ENCODE data around the gene SESN3. TPM values are rescaled to one million over a fixed set of nuclear protein-coding genes. Genes with fewer than 3 reads are reported as not detected.
"Not testable (repeated sequence)": the region's sequence is repeated elsewhere in the genome, so short reads cannot be mapped to it uniquely, and the experiment has no call there.

The SESN3 gene
- 171 TPM for polyA plus RNA-seq (2013, experiment 1 of 4)
- polyA plus RNA-seq (2013, experiment 2 of 4): 175 TPM
- polyA plus RNA-seq (2013, experiment 3 of 4): 98.2 TPM
- 109 TPM for polyA plus RNA-seq (2013, experiment 4 of 4)

- peak within 1 kb of the TSS; percentile 66 for H3K27ac ChIP-seq (ENCODE audit: insufficient read depth, low read depth, low read length, poor library complexity, severe bottlenecking)
- H3K27me3 ChIP-seq (ENCODE audit: control insufficient read depth, insufficient read depth, low read length, poor library complexity, severe bottlenecking): no peaks in the 10 kb centered on the region
- H3K4me1 ChIP-seq (ENCODE audit: control insufficient read depth, insufficient read depth, low read length): peaks cover 20% of the 10 kb centered on the region
- no peaks in the 10 kb centered on the region for H3K9me3 ChIP-seq (ENCODE audit: control insufficient read depth, low read length)
- 3 to 4% methylated on average over 34 to 40 of the region's 40 CpGs for WGBS, 2 experiments
- no peaks in the 10 kb centered on the region for H3K36me3 ChIP-seq (ENCODE audit: control insufficient read depth, insufficient read depth, low read length)
- peak within 1 kb of the TSS; percentile 84 for H3K4me3 ChIP-seq (ENCODE audit: insufficient read depth, low read depth, low read length)
Observed at GRCh38 chr11:95231127-95231880, at the start of gene SESN3. SESN3 (minus strand) TSS chr11:95231202; CDS start chr11:95230860, 342 bp downstream.

GRCh38 chr11:95279921-95280868, 49.2 kb upstream of the SESN3 start:
- 52 to 56% methylated on average over 6 of the region's 6 CpGs for WGBS, 2 experiments
- H3K27ac ChIP-seq (ENCODE audit: insufficient read depth, low read depth, low read length, poor library complexity, severe bottlenecking): no peak overlapping the region

GRCh38 chr11:95277868-95278267, 46.9 kb upstream of the SESN3 start:
- no peaks in the 10 kb centered on the region for H3K27me3 ChIP-seq (ENCODE audit: control insufficient read depth, insufficient read depth, low read length, poor library complexity, severe bottlenecking)
- WGBS, 2 experiments: 82 to 93% methylated on average over 2 of the region's 2 CpGs
- no peaks in the 10 kb centered on the region for H3K36me3 ChIP-seq (ENCODE audit: control insufficient read depth, insufficient read depth, low read length)
- H3K27ac ChIP-seq (ENCODE audit: insufficient read depth, low read depth, low read length, poor library complexity, severe bottlenecking): no peak overlapping the region
- H3K9me3 ChIP-seq (ENCODE audit: control insufficient read depth, low read length): no peaks in the 10 kb centered on the region
- no peak overlapping the region for H3K4me3 ChIP-seq (ENCODE audit: insufficient read depth, low read depth, low read length)
- peaks cover 8% of the 10 kb centered on the region for H3K4me1 ChIP-seq (ENCODE audit: control insufficient read depth, insufficient read depth, low read length)

More at GRCh38 chr11:95279921-95280868, 49.2 kb upstream of the SESN3 start:
- Histone ChIP-seq H3K4me1 (ENCODE audit: control insufficient read depth, insufficient read depth, low read length) (peaks cover 8% of the 10 kb centered on the region), H3K4me3 (ENCODE audit: insufficient read depth, low read depth, low read length) (no peak overlapping the region), H3K27me3 (ENCODE audit: control insufficient read depth, insufficient read depth, low read length, poor library complexity, severe bottlenecking) (no peaks in the 10 kb centered on the region), H3K9me3 (ENCODE audit: control insufficient read depth, low read length) (no peaks in the 10 kb centered on the region), H3K36me3 (ENCODE audit: control insufficient read depth, insufficient read depth, low read length) (no peaks in the 10 kb centered on the region)

- Histone ChIP-seq H3K4me3 (ENCODE audit: insufficient read depth, low read depth, low read length) (no peak overlapping the region), H3K27ac (ENCODE audit: insufficient read depth, low read depth, low read length, poor library complexity, severe bottlenecking) (no peak overlapping the region), H3K9me3 (ENCODE audit: control insufficient read depth, low read length) (no peaks in the 10 kb centered on the region), H3K27me3 (ENCODE audit: control insufficient read depth, insufficient read depth, low read length, poor library complexity, severe bottlenecking) (no peaks in the 10 kb centered on the region), H3K4me1 (ENCODE audit: control insufficient read depth, insufficient read depth, low read length) (no peaks in the 10 kb centered on the region), H3K36me3 (ENCODE audit: control insufficient read depth, insufficient read depth, low read length) (no peaks in the 10 kb centered on the region)
- 88 to 98% methylated on average over 4 of the region's 4 CpGs for WGBS, 2 experiments
Observed at GRCh38 chr11:95276139-95276538, 45.1 kb upstream of the SESN3 start.

GRCh38 chr11:95273618-95274017, 42.6 kb upstream of the SESN3 start:
- H3K27ac ChIP-seq (ENCODE audit: insufficient read depth, low read depth, low read length, poor library complexity, severe bottlenecking); H3K36me3 ChIP-seq (ENCODE audit: control insufficient read depth, insufficient read depth, low read length); H3K9me3 ChIP-seq (ENCODE audit: control insufficient read depth, low read length); H3K4me1 ChIP-seq (ENCODE audit: control insufficient read depth, insufficient read depth, low read length); H3K27me3 ChIP-seq (ENCODE audit: control insufficient read depth, insufficient read depth, low read length, poor library complexity, severe bottlenecking); H3K4me3 ChIP-seq (ENCODE audit: insufficient read depth, low read depth, low read length): not testable (repeated sequence)
- 96 to 97% methylated on average over 3 to 4 of the region's 5 CpGs for WGBS, 2 experiments

- no peaks in the 10 kb centered on the region for H3K36me3 ChIP-seq (ENCODE audit: control insufficient read depth, insufficient read depth, low read length)
- H3K27ac ChIP-seq (ENCODE audit: insufficient read depth, low read depth, low read length, poor library complexity, severe bottlenecking): no peak overlapping the region
- H3K9me3 ChIP-seq (ENCODE audit: control insufficient read depth, low read length): no peaks in the 10 kb centered on the region
- H3K4me3 ChIP-seq (ENCODE audit: insufficient read depth, low read depth, low read length): no peak overlapping the region
- no peaks in the 10 kb centered on the region for H3K27me3 ChIP-seq (ENCODE audit: control insufficient read depth, insufficient read depth, low read length, poor library complexity, severe bottlenecking)
- WGBS, 2 experiments: 94% methylated on average over 5 of the region's 5 CpGs
- H3K4me1 ChIP-seq (ENCODE audit: control insufficient read depth, insufficient read depth, low read length): no peaks in the 10 kb centered on the region
Observed at GRCh38 chr11:95269036-95269819, 38.2 kb upstream of the SESN3 start.

- Histone ChIP-seq H3K27me3 (ENCODE audit: control insufficient read depth, insufficient read depth, low read length, poor library complexity, severe bottlenecking) (no peaks in the 10 kb centered on the region), H3K4me1 (ENCODE audit: control insufficient read depth, insufficient read depth, low read length) (no peaks in the 10 kb centered on the region), H3K9me3 (ENCODE audit: control insufficient read depth, low read length) (no peaks in the 10 kb centered on the region), H3K27ac (ENCODE audit: insufficient read depth, low read depth, low read length, poor library complexity, severe bottlenecking) (no peak overlapping the region), H3K36me3 (ENCODE audit: control insufficient read depth, insufficient read depth, low read length) (no peaks in the 10 kb centered on the region), H3K4me3 (ENCODE audit: insufficient read depth, low read depth, low read length) (no peak overlapping the region)
- 86 to 100% methylated on average over 1 of the region's 1 CpG for WGBS, 2 experiments
Observed at GRCh38 chr11:95268391-95268790, 37.4 kb upstream of the SESN3 start.

GRCh38 chr11:95267601-95268213, 36.7 kb upstream of the SESN3 start:
- no peaks in the 10 kb centered on the region for H3K4me1 ChIP-seq (ENCODE audit: control insufficient read depth, insufficient read depth, low read length)
- H3K36me3 ChIP-seq (ENCODE audit: control insufficient read depth, insufficient read depth, low read length): no peaks in the 10 kb centered on the region
- no peaks in the 10 kb centered on the region for H3K27me3 ChIP-seq (ENCODE audit: control insufficient read depth, insufficient read depth, low read length, poor library complexity, severe bottlenecking)
- no peak overlapping the region for H3K27ac ChIP-seq (ENCODE audit: insufficient read depth, low read depth, low read length, poor library complexity, severe bottlenecking)
- H3K4me3 ChIP-seq (ENCODE audit: insufficient read depth, low read depth, low read length): no peak overlapping the region
- WGBS, 2 experiments: 0 to 3% methylated on average over 1 of the region's 1 CpG
- no peaks in the 10 kb centered on the region for H3K9me3 ChIP-seq (ENCODE audit: control insufficient read depth, low read length)

- H3K4me1 ChIP-seq (ENCODE audit: control insufficient read depth, insufficient read depth, low read length): no peaks in the 10 kb centered on the region
- H3K27ac ChIP-seq (ENCODE audit: insufficient read depth, low read depth, low read length, poor library complexity, severe bottlenecking): no peak overlapping the region
- no peak overlapping the region for H3K4me3 ChIP-seq (ENCODE audit: insufficient read depth, low read depth, low read length)
- WGBS, 2 experiments: 91 to 95% methylated on average over 6 of the region's 6 CpGs
- H3K9me3 ChIP-seq (ENCODE audit: control insufficient read depth, low read length): no peaks in the 10 kb centered on the region
- H3K36me3 ChIP-seq (ENCODE audit: control insufficient read depth, insufficient read depth, low read length): no peaks in the 10 kb centered on the region
- H3K27me3 ChIP-seq (ENCODE audit: control insufficient read depth, insufficient read depth, low read length, poor library complexity, severe bottlenecking): no peaks in the 10 kb centered on the region
Observed at GRCh38 chr11:95266751-95267374, 35.9 kb upstream of the SESN3 start.

All from ectodermal cell (in vitro differentiated cells).